HL-60/S4 treated with retinoic acid at 250 ng/mL for 4 days and 3 days (cell line): ENCODE data around the gene NLGN1.

Source experiments
- in situ Hi-C: fragments of 300-500 bp; cut with MboI; formaldehyde crosslinking; loops from 2 replicates; pipeline ENCODE4 v1.7.0; 2022; ENCODE audit warnings: low sequenced_read_pairs

NLGN1 gene

DNA sequence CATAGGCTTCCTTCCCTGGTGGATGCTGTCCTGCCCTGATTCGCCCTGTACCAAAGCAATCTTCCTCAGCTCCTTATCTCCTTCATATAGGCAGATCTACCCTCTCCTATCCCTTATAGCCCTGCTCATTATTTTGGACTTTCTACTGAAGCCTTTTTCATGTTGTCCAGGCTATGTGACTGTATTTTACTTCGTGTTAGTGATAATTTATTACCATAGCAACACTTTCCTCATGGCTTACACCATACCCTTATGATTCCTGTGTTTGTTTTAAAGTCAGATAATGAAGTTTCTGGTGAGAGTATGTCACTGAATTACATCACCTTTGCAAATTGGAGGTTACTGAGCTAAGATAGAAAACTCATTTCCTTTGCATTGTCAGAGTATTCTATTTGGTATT lies 352.6 kb downstream of the NLGN1 start:
- in situ Hi-C loops, result no loop called here

DNA sequence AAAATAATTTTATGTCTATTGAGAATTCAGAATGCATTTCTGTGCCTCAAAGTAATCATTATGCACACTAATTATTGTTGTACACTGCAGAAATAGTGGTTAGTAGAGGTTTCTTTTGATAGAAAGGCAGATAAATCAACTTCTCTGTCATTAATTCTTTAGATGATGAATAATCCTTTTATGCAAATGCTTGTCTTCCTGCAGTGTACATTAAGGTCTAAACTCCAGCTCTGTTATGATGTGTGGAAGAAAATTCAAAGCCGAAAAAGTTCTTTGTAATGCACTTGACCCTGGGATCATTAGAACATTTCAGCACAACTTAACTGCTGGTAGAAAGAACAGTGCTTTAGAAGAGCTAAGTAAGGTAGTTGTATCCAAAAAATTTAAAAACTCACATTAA lies 353.0 kb downstream of the NLGN1 start:
- in situ Hi-C loops, result no loop called here

- in situ Hi-C loops, result no loop called here
Measured at GRCh38 chr3:173753593-173753992, 356.0 kb downstream of the NLGN1 start.

DNA sequence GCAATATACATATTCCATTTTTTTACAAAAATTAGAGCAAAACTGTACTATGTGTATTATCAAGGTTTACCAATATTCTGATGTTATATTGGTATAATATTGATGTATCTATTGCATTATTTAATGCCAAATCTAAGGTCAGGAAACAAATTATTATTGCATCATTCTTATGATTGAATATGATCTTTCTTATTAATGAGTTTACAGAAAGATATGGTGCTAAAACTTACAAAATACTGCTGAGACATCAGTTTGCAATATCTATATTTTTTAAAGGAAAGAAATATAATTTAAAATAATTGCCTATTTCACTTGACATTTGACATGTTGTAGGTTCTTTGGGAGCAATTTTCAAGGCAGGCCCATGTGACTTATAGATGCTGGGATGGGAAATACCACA lies 357.6 kb downstream of the NLGN1 start:
- in situ Hi-C loops, result no loop called here

DNA sequence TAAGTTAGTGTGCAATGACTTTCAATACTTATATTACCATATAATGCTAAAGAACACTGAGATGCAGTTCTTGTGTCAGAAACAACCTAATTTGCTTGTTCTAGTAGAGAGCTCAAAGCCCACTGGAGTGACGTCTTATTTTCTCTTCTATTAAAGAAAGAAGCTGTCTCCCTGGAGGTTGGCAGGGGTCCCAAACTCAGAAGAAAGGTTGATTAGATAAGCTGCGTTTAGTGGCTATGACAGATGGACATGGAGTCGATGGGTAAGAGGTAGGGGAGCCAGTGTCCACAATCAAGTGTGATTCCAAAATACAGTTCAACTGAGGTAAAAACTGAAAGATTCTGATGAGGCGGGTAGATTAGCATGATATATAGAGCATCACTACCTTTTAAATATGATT lies 363.6 kb downstream of the NLGN1 start:
- in situ Hi-C loops, result no loop called here

GRCh38 chr3:173762501-173762900 lies 365.0 kb downstream of the NLGN1 start:
- in situ Hi-C loops, result no loop called here

- in situ Hi-C loops, result no loop called here
Measured at GRCh38 chr3:173770011-173770410, 372.5 kb downstream of the NLGN1 start.

DNA sequence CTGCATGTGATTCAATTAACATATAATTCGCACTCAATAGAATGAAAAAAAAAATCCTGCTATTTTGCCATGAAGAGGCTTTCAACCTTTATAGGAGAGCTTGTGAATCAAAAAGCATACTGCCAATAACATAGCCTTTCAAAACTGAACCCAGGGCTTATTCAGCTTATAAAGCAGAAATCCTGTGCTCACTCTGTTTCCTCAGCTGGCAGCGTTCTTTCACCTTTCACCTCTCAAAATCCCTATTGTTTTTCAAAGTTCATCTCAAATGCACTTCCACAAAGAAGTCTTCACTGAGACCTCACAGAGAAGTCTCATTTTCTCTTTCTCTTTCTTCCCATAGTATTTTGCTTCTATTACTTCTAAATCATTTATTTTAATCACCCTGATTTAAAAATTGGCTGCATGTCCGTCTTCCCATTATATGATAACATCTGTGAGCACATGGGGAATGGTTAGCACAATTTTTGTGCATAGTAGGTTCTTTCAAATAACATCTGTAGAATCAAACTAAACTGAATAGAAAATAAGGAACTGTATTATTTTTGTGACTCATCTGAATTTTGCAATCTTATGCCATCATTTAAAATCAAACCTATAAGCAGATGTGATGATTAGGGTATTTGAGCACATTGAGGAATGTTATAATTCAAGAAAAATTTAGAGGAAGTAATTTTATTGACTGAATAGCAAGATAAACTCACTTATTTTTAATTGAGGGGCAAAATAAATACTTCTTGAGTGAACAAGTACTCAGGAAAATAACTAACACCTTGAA lies 373.4 kb downstream of the NLGN1 start:
- in situ Hi-C loops, result no loop called here

- in situ Hi-C loops, result no loop called here
Measured at GRCh38 chr3:173773800-173774199, 376.3 kb downstream of the NLGN1 start.

GRCh38 chr3:173774294-173774693 lies 376.8 kb downstream of the NLGN1 start:
- in situ Hi-C loops, result no loop called here

- in situ Hi-C loops, result no loop called here
Measured at GRCh38 chr3:173778251-173778650, 380.7 kb downstream of the NLGN1 start.

DNA sequence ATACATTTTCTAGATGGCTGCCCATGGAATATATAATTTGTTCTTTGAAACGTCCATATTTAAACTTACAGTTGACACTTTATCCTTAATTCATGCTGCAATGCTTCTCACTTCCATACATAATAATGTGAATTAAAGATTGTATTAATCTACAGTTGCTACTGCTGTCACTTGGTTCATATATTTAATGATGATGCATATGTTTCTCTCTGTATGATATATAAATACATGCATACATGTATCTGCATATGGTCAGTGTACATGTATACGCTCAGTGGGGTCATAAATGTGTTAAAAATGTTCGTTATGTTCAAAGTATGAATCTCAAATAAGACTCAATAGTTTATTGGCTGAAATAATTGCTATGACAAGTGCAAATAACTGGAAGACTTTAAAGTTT lies 382.5 kb downstream of the NLGN1 start:
- in situ Hi-C loops, result no loop called here

- in situ Hi-C loops, result no loop called here
Measured at GRCh38 chr3:173785004-173785403, 387.5 kb downstream of the NLGN1 start.

- in situ Hi-C loops, result no loop called here
Measured at GRCh38 chr3:173789530-173790162, 392.1 kb downstream of the NLGN1 start.

DNA sequence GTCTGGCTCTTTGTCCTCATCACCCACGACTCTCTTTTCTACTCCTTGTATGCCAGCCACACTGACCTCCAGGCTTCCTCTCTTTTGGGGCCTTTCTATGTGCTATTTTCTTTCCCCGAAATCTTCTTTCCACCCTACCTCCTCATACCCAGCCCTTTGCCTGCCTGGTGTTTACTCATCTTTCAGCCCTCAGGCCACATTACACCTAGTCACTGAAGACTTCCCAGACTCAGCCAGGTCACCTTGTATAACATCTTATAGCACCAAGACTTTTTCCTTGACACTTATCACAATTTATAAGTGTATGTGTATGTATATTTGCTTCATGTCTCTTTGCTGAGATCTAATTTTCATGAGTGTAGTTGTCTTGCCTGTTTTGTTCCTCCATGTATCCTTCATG lies 396.4 kb downstream of the NLGN1 start:
- in situ Hi-C loops, result no loop called here

DNA sequence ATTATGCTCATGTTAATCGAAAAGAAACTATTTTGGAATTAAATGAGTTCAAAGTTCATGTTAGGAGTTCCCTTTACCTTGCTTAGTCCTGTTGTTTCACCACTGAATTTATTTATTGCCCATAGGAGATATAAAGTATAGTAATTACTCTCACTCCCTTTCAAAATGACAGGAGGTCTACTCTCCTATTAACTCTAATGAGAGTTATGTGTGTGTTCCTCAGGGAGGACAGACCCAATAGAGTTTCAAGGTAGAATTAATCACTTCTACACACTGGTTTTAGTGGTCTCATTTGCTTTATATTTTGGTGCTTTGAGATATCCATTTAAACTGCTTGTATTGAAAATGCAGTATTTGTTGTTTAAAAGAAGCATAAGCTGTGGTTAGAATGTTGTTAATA lies 398.9 kb downstream of the NLGN1 start:
- in situ Hi-C loops, result no loop called here

DNA sequence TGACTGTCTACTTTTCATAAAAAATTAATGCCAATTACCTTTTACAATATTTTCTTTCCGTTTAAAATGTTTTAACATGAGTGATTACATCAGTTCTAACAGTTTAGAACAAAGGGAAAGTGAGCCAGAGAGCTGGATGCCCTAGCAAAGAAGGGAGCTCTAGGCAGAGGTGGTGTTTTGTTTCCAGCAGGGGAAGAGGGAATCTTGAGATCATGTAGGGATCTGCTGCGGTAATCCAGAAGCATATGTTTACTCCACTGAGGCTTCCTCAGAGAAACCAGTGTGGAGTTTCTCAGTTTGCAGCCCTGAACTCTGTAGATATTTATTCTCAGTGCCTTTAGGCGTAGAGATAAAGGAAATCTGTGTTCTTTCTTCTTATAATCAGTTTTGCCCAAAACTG lies 399.3 kb downstream of the NLGN1 start:
- in situ Hi-C loops, result no loop called here

DNA sequence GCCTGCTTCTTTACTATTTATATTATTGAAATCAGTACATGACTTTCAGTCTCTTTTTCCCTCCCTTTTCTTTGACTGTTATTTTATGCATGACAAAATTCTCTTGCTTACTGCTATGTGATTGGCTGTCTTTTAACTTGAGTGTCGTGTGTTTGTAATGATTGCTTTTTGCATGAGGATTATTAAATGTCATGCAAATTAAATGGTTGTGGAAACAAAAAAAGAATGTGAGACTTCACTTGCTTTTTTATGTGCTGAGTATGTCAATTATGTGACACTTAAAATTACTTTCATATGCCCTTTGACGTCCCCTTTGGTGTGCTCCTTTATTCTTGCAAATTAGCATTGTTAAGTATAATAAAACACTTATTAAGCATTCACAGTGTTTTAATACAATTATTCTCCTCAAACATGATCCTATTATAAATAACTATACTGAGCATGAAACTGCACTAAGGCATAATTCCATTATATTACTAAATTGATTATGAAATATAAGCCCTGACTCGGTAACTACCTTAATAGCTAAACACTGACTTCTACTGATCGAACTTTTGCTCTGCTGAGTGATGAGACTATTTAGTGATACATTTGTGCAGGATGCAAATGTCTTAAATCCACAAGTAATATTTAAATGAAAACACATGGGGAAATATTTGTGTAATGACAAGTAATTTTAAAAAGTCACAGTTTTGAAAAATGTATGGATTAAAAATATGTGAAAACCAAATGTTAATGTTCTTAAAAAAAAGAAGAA lies 401.7 kb downstream of the NLGN1 start:
- in situ Hi-C loops, result no loop called here

GRCh38 chr3:173800154-173800553 lies 402.6 kb downstream of the NLGN1 start:
- in situ Hi-C loops, result no loop called here

DNA sequence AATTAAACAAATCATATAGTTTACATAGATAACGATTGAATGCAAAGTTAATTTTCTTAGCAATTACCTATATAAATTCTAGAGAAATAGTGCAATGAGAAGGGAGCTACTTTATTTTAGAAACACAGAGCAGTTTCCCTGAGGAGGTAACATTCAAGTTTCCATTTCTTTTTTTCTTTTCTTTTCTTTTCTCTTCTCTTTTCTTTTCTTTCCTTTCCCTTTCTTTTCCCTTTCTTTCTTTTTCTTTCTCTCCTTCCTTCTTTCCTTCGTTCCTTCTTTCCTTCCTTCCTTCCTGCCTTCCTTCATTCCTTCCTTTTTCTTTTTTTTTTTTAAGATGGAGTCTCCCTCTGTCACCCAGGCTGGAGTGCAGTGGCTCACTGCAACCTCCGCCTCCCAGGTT lies 417.3 kb downstream of the NLGN1 start:
- in situ Hi-C loops, result no loop called here

GRCh38 chr3:173819368-173819767 lies 421.8 kb downstream of the NLGN1 start:
- in situ Hi-C loops, result no loop called here

- in situ Hi-C loops, result no loop called here
Measured at GRCh38 chr3:173823911-173824460, 426.4 kb downstream of the NLGN1 start.
